ENCODE data around the gene CR1. TPM values are rescaled to one million over a fixed set of nuclear protein-coding genes. Genes with fewer than 3 reads are reported as not detected.

The CR1 gene
- total and polyA plus RNA-seq, 9 of the 15 experiments (the other 6 are each of a cell fraction or from before 2014, with no cell fraction given) = 0.07 to 0.47 (median 0.18) TPM

- WGBS (ENCODE audit: insufficient coverage, low coverage, missing lambda C conversion rate) = 0% methylated on average over 3 of the region's 3 CpGs
- Histone ChIP-seq H3K4me3 (no peak overlapping the region), H3K4me2 (ENCODE audit: insufficient read depth, low read length) (0 out of 2 replicates have a peak overlapping the region, but pooled peaks have one; percentile 16), H4K20me1 (replicated peaks; ENCODE audit: control insufficient read depth, insufficient read depth, low read length) (peaks cover 2% of the 10 kb centered on the region; the same call in 1 of the 2 replicates), H3K4me1 (replicated peaks in 1 of 2; ENCODE audit: control insufficient read depth in 2 of 2, insufficient read depth in 2 of 2, low read length in 2 of 2) (peaks cover 11 to 32% of the 10 kb centered on the region in 2 experiments; a peak in 4 of 5 replicates), H3K27me3 (ENCODE audit: control insufficient read depth in 2 of 2, insufficient read depth in 2 of 2, low read length in 2 of 2) (no peaks in the 10 kb centered on the region), H3K27ac (ENCODE audit: extremely low read depth, low read depth, low read length) (0 out of 3 replicates have a peak overlapping the region, but pooled peaks have one; percentile 11), H3K36me3 (ENCODE audit: control insufficient read depth, insufficient read depth, low read length) (peaks cover 12% of the 10 kb centered on the region), H3K9ac (ENCODE audit: insufficient read depth in 1 of 2, low read depth in 2 of 2, low read length in 2 of 2) (no peak overlapping the region), H3K79me2 (ENCODE audit: control insufficient read depth, insufficient read depth, low read length) (peaks cover 88% of the 10 kb centered on the region), H2AFZ (ENCODE audit: low read depth, low read length) (no peak overlapping the region), H3K9me3 (replicated peaks; ENCODE audit: control insufficient read depth, insufficient read depth, low read depth, low read length) (no peaks in the 10 kb centered on the region; the same call in 1 of the 2 replicates), H3K9me1 (ENCODE audit: control insufficient read depth, insufficient read depth, low read length) (no peaks in the 10 kb centered on the region)
- BruUV-seq (replicated peaks) = no TSS peak
- ChIA-PET POLR2A (interaction anchor here (0.8 kb wide), 1 partner anchor 12 kb away, joined by 3 read pairs; no protein-coding TSS in a partner anchor), CTCF (ENCODE audit: low intra/inter-chr PET ratio) (no interaction called here)
- ATAC-seq = peak; percentile 78
- in situ Hi-C loops (cut with MboI) (loop anchor here (5.0 kb wide), 2 partner anchors 49 to 89 kb away; no protein-coding TSS in a partner anchor), intact Hi-C loops (cut with micrococcal nuclease) (no loop called here)
- peak in 2 of 4 experiments; percentile 36 to 68 for DNase-seq (ENCODE audit: extremely low read depth in 1 of 4, low spot score in 3 of 4)
- peak; percentile 57 for FAIRE-seq
- TF ChIP-seq L3MBTL2 (IDR thresholded peaks at IDR 0.05) (peak; percentile 55), TEAD4 (IDR thresholded peaks at IDR 0.05; ENCODE audit: low read length) (peak; percentile 59; the same call in 1 of the 2 replicates), TEAD4 (CRISPR knock-in tag; IDR thresholded peaks at IDR 0.05; ENCODE audit: borderline replicate concordance) (no peak), RCOR1 (IDR thresholded peaks at IDR 0.05; ENCODE audit: borderline replicate concordance in 1 of 2, low read depth in 2 of 2, low read length in 2 of 2) (peak; percentile 86 to 94), ZNF395 (CRISPR knock-in tag; IDR thresholded peaks at IDR 0.05) (no peak), REST (IDR thresholded peaks at IDR 0.05; ENCODE audit: borderline replicate concordance) (no peak; the same call in 1 of the 2 replicates), REST (CRISPR knock-in tag; IDR thresholded peaks at IDR 0.05; ENCODE audit: low read depth) (no peak), HIVEP1 (CRISPR knock-in tag; IDR thresholded peaks at IDR 0.05) (no peak)
These were observed 175.0 kb downstream of the CR1 start for GRCh38 chr1:207670997-207671396.
